NK-92 (cell line): Measurements from ENCODE around the gene ZNF804A.

Experiments
- DNase-seq: peaks from one replicate; lab custom pipeline; 2025; ENCODE audit not compliant: unreplicated experiment; lab: John Stamatoyannopoulos, UW

ZNF804A gene

DNA sequence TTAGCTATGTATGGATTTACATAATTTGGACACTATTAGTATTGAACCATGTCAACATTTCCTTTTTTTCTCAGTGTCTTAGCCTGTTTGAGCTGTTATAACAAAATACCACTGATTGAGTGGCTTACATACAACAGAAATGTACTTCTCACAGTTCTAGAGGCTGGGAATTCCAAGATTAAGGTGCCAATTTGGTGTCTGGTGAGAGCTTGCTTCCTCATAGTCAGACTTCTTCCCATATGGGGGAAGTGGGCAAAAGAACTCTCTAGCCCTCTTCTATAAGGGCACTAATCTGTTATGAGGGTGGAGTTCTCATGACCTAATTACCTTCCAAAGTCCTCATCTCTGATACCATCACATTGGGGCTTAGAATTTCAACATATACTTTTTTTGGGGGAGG, 12.6 kb downstream of the ZNF804A start:
- no peak for DNase-seq

DNA sequence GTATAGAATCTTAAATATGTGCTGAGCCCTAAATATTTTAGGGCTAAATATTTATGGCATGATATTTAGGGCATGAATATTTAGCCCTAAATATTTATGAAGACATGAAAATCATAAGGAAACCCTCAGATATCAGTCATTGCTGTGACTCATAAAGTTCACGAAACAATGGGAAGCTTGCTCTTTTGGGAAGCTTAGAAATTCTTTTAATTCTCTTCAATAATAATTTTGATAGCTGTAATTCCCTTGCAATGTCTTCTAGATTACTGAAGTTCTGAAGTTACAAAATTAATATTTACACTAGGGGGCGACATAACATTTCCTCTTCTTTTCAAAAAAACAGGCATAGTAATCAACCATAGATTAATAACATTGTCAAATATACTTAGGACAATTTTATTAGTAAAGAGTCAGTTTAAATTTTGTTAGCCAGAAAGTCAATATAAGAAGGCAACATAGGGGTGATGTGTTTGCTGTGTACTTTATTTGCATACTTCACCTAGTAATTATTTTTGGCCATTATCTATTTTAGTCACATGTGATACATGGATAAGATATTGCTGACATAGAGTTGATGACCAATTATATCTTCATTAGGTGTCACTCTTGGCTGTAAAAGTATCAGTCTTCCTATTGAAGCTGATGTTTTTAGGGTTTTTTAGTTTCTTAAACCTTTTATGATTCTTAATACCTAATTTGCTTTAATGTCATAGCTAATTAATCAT, 13.2 kb downstream of the ZNF804A start:
- DNase-seq: no peak

DNA sequence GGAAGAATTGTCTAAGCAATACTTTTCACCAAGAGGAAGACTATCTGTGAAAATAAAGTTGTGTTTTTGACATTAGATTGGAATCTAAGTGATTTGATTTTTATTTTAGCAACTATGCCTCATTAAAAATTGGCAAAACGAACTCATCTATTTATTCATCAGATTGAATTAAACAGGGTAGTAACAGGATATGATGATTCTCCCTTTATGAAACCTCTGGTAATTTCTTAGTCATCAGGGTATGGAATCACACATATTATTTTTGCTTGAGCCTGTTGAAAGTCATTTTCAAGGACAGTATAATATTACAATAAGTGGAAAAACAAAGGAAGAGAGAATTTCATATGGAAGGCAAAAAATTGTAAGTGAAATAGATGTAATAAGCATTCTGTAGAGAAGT, 22.0 kb downstream of the ZNF804A start:
- DNase-seq: no peak

DNA sequence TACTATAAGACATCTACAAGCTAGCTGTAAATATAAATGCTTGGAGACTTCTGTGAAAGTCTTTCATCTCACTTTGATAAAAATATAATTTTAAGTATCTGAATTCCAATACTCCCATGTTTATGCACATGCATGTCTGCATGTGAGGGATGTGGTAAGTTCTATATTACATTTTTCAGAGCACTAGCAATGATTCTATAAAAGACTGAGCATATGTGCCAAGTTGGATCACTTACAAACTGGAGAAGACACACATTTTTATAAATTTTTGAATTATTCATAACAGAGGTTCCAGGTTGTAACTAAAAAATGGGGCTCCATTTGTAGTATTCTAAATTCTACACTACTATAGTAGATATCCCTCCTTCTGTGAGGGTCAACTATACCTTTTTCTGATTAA, 26.0 kb downstream of the ZNF804A start:
- no peak for DNase-seq

DNA sequence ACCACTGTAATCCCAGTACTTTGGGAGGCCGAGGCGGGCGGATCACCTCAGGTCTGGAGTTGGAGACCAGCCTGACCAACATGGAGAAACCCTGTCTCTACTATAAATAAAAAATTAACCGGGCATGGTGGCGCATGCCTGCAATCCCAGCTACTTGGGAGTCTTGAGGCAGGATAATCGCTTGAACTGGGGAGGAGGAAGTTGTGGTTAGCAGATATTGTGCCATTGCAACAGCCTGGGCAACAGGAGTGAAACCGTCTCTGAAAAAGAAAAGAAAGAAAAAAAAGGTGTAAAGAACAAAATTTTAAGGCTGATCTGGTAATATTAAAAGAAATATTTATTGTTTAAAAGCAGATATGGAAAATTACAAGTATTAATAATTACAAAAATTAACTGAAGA, 29.7 kb downstream of the ZNF804A start:
- no peak for DNase-seq

DNA sequence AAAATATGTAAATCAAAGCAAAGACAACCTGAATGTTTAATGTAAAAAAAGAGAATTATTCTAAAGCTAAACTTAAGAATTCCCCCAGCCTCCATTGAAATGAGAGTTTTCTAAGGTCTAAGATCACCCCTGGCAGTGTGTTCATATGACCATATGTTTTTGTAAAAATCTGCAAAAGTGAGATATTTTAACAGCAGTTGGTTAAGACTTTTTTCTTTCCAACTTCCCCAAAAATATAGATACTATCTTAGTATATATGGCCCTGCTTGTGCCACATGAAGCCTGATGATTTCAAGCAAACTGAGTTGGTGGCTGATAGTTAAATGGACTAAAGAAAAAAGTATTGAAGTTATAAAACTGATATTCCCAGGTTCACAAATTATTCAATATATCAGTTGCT, 35.4 kb downstream of the ZNF804A start:
- no peak for DNase-seq

DNA sequence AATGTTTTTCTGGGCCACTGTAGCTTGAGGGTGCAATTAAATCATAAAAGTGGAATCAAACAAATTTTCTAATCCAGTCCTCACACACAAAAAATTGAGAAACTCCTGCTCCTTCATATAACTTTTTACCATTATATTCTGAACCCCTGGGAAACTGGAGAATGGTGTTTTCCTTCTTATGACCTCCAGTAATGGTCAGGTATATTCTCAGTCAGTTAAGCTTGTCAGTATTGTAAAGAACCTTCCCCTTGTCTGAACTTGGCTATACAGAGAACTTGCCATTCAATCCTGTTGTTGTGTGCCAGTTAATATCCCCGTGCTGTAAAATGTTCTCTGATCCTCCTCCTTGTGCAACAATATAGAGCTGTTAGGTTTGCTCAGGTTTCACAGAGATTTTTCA, 39.5 kb downstream of the ZNF804A start:
- DNase-seq: no peak

DNA sequence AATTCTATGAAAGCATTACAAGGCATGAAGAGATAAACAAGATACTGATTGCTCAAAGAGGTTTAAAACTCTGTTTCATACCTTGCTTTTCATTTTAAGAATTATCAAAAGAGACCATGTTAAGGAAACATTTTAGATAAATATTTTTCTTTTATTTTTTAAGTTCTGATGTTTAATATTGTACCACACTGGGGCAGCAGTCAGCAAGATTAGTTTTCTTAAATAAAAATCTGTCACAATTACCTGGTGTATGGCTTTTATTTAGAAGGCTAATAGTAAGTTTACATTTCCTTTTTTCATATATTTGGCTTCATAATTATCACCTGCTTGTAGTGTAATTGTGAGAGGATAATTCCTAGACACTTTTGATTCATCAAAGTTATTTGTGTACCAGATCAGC, 46.4 kb downstream of the ZNF804A start:
- DNase-seq: no peak

DNA sequence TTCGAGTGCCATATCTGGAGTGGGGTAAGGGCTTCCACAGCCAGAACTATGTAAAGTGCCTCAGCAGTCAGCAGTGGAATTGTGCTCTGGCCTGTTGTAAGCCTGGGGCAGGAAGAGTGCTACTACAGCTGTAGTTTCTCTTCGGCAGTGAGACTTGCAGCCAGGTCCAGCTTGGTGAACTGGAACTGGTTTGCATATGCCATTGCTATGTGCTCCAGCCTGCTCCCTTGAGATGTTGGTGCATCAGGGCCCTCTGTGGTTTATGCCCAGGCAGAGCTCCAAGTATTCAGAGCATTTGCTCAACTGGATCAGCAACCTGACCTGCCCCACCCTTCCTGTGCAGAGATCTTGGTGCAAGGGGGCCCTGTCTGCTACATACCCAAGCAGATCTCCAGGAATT, 47.8 kb downstream of the ZNF804A start:
- no peak for DNase-seq

DNA sequence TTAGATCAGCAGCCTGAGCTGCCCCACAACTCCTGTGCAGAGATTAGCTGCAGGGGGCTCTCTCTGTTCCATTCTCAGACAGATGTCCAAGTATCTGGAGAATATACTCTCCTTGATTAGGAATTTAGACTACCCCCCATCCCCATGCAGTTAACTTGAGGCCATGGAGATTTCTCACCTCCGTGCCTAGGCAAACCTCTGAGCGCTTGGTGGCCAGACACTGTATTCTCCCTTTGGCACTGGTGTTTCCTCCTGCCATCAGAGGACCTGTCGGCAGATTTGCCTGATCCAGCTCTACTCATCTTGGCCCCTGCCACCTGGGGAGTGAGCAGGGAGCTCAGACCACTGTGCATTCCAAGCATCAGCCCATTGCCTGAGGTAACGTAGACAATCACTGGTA, 48.3 kb downstream of the ZNF804A start:
- no peak for DNase-seq

DNA sequence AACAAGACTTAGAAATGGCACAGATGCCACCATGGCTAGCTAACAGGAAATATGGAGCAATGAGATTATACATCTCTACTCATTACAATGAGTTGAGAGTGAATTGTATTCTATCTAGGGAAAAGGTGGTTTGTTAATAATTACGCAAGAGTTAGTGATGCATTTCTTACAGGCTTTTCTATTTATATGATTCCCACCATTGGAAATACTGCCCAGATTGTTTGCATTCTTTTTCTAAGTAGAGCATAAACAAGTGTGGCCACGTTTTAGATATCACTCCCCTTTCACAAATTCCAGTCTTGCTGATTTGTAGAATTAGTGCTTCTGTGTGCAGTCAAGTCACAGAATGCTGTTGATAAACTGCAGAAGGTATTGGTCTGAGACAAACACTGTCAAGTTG, 56.6 kb downstream of the ZNF804A start:
- no peak for DNase-seq

DNA sequence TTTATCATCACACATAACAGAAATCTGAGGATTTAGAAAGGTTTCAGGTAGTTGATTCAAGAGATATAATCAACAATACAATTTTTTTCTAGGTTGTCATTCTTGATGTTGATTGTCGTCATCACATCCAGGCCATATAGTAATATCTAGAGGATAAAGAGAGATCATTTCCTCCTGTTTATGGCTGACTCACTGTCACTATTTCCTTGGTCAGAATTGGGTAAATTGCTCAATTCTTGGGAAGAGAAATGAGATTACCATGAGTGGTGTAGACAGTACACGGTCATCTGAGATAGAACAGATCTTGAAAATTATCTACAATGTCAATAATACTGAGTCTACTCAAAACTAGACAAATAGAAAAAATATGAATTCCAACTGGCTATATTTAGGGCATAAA, 78.8 kb downstream of the ZNF804A start:
- DNase-seq: no peak

DNA sequence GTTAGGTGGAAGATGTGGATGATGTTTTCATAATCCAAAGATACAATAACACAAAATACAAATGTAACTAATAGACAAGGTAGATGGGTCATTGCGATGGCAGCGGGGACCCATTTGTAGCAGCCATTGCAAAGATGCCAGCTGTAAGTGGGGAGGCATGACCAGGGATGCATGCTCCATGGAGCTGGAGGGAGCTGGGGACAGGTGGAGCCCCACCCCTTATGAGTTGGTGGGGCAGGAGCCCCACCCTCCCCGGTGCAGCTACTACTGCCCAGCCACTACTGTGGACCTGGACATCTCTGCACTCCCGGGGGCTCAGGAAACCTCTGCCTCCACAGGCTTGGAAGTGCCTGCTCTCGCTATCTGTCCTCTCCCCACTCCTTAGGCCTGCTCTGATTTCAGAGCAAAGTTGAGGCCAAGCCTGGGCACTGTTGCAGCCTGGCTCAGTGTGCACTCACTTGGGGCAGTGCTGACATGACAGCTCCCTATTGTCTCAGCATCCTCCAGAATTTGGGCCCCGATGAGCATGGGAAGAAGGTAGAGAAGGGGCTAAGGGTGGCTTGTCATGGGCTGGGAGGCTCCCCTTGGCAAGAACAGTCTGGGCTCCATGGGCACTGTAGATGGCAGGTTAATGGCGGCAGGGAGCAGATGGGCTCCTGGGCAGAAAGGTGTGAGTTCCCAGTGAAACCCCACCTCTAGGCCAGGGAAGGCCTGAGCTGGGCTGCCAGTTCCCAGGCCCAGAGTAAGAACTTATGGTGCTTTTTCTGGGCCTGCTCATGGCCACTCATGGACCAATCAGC, 81.1 kb downstream of the ZNF804A start:
- DNase-seq: no peak

DNA sequence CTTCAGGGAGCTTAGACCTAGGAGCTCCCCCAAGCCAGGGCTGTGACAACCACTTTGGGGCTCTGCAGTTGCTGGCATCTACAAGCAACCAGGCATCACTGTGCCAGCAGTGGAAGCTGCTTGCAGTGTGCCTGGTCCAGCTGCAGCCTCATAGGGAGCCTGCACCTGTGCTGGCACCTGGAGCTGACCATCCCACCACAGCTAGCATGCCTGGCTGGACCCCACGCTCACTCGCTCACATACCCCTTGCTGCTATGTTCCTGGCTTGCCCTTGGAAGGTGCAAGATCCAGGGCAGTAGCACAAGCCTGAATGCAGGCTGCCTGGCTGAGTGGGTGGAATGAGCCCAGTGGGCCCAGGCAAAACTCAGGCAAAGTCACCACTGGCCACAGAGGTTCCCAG, 82.5 kb downstream of the ZNF804A start:
- no peak for DNase-seq

DNA sequence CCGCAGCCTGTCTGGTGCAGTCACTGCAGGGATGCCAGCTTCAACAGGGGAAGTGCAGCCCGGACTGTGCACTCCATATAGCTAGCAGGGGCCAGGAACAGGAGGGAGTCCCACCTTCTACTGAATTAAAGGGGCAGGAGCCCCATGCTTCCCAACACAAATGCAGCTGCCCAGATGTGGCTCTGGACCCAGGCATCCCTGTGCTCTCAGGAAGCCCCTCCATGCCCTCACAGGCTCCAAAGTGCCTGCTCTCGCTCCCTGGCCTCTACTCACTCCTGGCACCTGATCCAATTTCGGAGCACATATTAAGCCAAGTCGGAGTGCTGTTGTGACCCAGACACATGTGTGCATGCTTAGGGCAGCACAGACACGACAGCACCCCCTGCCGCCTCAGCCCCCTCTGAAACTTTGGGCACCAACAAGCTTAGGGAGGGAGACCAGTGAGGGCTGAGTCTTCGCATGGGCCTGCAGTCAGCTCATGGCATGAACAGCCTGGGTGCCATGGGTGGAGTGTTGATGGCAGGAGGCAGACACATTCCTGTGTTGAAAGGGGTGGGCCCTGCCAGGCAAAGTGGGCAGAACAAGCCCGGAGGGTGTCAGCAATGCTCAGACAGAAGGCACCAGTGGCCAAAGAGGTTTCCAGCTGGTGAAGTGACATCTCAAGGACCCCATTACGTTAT, 83.5 kb downstream of the ZNF804A start:
- DNase-seq: no peak

DNA sequence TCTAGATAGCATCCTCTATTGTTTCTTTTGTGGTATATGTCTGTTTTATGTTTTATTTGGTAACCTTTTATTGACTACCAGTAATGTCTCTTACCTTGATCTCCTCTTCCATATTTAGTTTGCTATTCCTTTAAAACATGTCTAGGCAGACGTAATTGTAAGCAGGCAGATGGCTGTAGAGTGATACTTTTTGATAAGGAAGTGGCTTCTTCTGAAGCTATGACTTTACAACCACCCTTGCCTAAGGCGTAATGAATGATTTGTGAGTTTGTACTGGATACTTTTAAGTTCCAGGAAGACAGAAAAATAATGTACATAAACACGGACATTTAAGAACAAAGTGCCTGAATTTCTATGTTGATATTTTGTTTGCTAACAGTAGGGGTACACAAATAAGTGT, 85.6 kb downstream of the ZNF804A start:
- DNase-seq: no peak

DNA sequence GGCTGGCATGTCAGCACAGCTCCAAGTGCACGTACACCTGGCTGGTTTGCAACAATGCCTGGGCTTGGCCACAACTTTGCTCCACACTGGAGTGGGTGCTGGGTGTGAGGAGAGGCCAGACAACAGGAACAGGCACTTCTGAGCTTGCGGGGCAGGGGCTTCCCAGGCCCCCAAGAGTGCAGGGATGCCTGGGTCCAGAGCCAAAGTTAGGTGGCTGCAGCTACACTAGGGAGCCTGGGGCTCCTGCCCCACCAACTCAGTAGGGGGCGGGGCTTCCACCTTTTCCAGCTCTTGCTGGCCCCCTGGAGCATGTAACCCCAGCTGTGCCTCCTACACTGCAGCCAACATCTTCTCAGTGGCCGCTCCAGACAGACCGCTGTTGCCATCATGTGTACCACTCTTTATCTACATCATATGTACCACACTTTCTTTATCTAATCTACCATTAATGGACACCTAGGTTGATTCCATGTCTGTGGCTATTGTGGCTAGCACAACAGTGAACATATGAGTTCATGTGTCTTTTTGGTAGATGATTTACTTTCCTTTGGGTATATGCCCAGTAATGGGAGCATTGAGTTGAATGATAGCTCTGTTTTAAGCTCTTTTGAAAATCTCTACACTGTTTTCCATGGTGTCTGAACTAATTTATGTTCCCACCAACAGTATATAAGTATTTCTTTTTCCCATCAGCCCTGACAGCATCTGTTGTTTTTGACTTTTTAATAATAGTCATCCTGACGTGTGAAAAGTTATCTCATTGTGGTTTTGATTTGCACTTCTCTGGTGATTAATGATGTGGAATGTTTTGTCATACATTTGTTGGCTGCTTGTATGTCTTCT, 87.9 kb downstream of the ZNF804A start:
- DNase-seq: no peak

DNA sequence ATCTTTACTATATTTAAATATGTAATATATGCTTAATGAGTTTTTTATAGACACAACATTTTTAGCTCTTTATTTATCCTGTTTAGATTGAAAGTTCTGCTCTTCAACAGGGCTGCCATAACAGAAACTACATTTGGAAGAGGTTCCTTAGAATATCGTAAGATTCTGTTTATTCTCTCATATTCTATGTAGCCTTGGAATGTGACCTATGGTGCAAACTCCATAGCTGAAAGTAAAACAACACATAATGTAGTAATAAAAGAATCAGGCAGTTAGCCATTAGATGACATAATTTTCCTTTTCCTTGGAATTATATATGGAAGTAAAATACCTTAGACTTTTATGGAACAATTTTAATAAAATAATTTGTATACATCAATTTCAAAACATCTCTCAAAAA, 91.3 kb downstream of the ZNF804A start:
- DNase-seq: no peak

DNA sequence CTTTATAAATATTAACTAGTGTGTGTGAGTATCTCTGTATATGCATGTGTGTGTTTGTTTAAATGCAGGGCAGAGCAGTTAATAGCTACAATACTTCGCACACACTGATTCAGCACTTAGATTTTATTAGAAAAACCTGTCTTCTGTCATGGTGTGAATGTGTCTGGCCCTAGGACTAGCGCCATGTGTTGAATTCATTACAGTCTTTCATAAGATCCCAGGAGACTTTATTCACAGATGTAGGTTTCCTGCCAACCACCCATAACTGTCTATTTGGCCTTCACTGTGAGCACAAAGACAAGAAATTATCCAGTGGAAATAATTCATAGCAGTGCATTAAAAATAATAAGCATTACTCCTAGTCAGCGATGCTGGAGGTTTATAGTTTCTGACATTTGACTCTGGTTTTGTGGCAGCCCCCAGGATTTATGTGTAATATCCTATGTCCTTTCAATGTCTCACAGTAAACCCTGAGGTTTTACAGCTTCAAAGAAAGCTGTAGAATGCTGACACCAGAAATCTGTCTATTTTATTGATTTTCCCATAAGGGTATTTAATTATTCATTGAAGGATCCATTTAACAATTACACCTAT, 93.9 kb downstream of the ZNF804A start:
- DNase-seq: no peak

DNA sequence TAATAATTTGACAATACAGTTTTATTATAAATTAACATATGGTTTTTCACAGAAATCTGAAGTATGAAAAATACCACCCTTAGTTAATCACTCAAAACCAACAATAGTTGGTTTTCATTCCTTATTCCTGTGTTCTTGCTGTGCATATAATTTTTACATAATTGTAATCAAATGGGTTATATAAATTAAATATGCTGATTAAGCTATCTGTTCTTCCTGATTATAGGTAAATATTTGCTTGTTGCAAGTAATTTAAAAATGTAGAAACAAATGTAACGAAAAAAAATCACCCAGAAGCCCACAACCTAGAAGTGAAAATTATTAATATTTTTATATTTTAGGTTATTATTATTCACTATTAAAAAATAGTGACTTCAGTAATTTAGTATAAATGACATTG, 98.3 kb downstream of the ZNF804A start:
- no peak for DNase-seq

DNA sequence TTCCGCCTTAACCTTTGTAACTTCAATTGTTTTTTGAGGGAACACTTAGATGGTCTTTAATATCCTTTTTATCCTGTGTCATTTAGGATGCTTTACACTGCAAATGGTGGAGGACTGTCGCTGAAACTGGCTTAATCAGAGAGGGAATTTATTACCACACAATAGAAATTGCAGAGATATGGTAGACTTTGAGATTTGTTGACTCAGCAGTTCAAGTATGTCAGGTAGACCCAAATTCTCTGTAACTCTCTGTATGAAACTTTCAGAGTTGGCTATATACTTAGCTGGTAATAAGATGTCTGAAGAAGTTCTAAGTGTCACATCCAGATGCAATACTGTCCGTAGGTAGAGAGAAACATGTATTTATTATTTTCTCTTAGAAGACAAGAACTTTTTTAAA, 100.1 kb downstream of the ZNF804A start:
- no peak for DNase-seq
